ENCODE measurements around the gene RASL10A.
"Not testable (repeated sequence)": the region's sequence is repeated elsewhere in the genome, so short reads cannot be mapped to it uniquely, and the experiment has no call there.

The RASL10A gene, protein sequence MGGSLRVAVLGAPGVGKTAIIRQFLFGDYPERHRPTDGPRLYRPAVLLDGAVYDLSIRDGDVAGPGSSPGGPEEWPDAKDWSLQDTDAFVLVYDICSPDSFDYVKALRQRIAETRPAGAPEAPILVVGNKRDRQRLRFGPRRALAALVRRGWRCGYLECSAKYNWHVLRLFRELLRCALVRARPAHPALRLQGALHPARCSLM

DNA sequence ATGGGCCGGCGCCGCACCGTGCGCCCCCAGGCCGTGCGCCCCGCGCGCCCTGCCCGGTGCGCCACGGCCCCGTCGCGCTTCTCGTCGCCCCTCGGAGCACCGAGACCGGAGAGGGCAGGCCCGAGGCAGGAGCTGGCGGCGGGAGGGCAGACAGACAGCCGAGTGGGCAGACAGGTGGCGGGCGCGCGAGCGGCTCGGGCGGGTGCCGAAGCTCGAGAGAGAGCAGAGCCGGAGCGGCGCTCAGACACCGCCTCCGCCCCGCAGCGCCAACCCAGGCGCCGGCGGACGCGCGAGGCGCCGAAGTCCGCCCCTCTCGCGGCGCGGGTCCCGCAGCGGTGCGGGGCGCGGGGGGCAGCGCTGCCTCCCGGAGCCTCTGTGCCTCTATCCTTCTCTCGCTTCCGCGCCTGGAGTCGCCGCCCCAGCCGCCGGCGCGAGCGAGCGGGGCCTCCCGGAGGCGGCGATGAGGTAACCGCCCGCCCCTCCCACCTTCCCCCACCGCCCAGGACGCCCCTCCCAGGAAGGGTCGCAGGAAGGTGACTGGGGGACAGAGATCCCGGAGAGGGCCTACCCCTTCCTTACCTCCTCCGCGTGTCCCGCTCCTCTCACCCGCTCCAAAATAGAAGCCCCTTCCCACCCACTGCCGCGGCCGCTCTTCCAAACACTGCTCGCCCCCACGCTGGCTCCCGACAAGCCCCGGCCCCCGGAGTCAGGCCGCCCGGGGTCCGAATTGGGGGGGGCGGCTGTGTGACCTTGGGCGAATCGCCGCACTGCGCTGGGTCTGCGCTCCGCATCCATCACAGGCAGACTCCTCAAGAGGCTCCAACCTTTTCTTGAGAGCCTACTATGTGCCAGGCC is at the start of gene RASL10A:
Gene RASL10A (minus strand): TSS at position 412 of the 855 bp plus-strand sequence. CDS start 451 bp downstream, outside the sequence.
- no peak for DNase-seq (ENCODE audit: low read depth in 3 of 3)

DNA sequence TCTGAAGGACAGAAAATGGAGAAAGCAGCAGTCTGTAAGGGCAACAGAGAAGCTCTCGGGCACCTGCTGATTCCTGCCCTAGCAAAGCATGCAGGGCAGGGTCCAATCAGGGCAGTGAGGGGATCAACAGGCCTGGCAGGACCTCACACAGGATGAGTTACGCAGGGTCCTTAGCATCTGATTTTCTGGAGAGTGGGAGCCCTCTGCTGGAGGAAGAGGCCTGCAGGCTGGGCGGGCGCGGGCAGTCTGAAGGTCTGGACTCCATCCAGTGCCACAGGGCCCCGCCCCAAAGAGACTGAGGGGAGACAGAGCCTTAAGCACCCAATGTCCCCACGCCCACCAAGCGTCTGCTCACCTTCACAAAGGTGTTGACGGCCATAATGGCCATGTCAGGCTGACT is 44.0 kb upstream of the RASL10A start:
- no peak for DNase-seq (ENCODE audit: low read depth in 3 of 3)

DNA sequence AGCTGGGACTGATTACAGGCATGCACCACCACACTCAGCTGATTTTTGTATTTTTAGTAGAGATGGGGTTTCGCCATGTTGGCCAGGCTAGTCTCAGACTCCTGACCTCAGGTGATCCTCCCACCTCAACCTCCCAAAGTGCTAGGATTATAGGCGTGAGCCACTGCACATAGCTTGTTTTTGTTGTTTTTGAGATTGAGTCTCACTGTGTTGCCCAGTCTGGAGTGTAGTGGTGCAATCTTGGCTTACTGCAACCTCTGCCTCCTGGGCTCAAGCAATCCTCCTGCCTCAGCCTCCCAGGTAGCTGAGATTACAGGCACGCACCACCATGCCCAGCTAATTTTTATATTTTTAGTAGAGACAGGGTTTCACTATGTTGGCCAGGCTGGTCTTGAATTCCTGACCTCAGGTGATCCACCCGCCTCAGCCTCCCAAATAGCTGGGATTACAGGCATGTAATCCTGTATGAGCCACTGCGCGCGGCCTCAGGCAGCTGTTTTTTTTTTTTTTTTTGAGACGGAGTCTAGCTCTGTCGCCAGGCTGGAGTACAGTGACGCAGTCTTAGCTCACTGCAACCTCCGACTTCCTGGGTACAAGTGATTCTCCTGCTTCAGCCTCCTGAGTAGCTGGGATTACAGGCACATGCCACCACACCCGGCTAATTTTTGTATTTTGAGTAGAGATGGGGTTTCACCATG is 41.8 kb upstream of the RASL10A start:
- DNase-seq (ENCODE audit: low read depth in 3 of 3): not testable (repeated sequence)

DNA sequence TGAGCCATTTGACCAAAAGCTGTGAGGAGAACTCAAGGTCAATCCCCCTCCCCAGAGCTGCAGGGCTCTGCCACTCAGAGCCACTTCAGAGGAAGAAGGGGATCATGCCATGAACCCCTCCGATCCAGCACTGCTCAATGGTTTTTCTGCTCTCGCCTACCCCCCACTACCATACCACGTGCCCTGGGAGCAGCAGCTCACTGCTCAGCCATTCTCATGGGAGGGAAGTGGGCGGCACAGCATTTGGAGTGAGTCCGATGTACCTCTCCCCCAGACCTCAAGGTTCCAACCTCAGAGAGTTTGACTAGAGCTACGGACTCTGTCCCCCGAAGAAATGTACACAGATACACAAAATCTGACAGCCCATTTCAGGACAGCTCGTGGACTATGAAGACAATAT is 38.4 kb upstream of the RASL10A start:
- no peak for DNase-seq (ENCODE audit: low read depth in 3 of 3)

DNA sequence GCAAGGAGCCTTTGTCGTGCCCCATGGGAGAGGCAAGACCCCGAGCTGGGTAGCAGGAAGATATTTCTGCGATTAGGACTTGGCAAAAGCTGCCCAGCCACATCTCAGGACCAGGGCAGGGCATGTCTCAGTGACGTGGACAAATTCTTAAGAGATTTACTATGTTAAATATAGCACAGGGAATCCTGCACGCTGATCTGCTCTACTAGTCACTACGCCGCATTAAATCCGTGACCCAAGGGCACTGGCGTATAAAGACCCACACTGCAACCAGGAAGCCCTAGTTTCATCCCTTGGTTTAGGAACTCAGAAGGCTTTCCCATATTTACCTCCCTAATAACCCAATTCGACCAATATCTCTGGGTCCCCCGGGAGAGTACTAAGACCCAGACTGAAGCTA is 37.8 kb upstream of the RASL10A start:
- no peak for DNase-seq (ENCODE audit: low read depth in 3 of 3)

DNA sequence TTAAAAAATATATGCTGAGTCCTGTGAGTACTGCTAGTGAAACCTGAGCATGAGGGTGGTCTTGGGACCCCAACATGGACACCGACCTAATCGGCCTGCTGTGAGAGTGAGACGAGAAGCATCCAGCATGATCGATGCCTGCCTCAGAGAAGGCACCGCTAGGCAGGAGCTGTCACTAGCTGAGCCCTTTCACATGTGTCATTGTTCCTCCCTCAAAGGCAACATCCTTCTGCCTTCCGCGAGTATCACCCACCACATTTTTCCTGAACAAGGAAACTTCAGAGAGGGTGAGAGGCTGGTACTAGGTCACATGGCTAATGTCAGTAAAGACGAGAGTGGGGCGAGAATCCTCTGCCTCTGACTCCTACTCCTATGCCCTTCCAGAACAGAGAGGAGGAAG is 37.3 kb upstream of the RASL10A start:
- DNase-seq (ENCODE audit: low read depth in 3 of 3): no peak

DNA sequence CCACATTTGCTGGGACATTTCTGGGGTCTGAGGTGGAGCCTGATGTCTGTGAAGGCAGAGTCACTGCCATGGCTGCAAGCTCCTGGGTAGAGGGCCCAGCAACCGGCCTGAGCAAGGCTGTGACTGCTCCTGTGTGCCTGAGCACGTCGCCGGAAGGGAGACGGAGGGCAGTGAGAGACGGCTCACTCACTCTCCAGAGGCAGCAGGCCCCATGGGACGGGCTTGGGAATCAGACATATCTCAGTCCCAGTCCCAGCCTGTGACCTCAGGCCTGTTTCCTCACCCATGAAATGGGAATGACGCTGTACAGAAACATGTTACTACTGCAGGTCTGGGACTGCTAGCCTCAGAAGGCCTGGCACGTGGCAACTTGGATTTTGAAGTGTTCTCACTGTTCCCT is 36.4 kb upstream of the RASL10A start:
- no peak for DNase-seq (ENCODE audit: low read depth in 3 of 3)

DNA sequence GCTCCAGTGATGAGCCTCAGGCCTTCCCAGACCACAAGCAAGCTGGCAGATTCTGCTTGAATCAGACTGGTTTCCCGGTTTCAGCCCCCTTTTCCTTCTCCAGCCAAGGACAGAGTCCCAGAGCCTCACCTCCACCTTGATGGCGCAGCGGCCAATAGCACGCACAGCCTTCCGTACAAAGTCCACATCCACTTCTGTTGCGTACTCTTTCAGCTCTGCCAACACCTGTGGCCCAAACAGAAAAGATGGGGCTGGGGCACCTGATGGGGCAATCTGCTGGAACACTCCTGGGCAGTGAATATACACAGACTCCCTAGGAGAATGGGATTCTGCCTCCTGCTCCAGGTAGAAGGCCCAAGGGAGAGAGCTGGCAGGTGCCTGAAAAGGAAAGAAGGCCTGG is 35.5 kb upstream of the RASL10A start:
- DNase-seq (ENCODE audit: low read depth in 3 of 3): no peak

DNA sequence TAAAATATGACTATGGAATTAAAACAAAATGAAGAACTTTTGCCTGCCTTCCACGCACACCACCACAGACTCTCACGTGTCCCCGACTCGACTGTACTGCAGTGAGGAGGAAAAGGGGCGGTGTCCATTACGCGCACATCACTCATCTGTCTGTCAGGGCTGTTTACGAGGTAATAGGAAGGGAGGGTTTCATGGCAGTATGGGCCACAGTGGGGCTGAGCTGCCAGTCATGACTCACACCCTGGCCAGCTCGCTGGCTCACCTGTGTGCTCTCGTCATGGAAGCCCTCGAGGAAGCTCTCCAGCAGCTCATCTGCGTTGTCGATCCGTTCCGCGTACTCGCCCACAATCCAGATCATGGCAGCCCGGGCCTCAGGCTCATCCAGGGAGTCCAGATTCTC is 33.5 kb upstream of the RASL10A start:
- no peak for DNase-seq (ENCODE audit: low read depth in 3 of 3)

DNA sequence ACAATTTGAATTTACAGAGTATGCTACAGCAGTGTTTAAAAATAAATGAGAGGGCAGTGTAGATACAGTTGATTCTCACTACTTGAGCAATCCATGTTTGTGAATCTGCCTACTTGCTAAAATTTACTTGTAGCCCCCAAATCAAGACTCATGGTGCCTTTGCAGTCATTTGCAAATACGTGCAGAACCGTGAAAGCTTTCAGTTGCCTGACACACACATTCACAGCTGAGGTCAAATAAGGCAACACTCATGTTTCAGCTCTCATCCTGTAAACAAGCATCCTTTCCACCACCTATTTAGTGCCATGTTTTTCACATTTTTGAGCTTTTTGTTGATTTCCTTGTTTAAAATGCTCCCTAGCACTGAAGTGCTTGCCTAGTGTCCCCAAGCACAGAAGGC is 32.5 kb upstream of the RASL10A start:
- DNase-seq (ENCODE audit: low read depth in 3 of 3): no peak

DNA sequence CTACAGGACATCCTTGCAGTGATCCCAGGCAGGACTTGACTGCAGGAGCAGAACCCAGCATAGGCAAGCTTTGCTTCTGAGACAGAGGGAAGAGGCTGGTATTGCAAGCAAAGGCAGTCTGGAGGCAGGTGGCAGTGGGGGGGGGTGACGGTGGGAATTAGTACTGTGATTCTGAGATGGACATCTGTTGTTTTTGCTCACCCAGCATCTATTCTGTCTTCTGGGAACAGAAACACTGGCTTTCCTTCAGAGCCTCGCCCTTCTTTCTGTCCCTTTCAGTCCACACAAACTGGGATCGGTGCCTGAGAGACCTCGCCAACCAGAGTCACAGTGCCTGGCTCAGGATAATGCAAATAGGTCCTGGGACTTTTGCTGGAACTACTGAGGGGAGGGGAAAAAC is 31.2 kb upstream of the RASL10A start:
- no peak for DNase-seq (ENCODE audit: low read depth in 3 of 3)

DNA sequence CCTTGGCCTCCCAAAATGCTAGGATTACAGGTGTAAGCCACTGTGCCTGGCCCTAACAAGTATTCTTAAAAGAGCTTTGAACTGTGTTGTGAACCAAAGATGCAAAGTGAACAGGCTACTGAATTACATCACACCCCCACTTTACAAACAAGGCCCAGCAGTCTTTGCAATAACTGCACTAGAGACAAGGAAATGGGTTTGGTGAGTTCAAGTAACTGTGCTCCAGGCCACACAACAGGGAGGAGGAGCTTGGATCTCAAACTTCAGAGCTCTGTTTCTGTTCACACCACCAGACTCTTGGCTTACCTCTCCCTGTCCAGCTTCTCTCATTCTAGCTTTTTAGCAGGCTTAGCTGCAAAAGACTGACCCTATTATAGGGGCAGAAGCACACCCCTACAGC is 30.4 kb upstream of the RASL10A start:
- DNase-seq (ENCODE audit: low read depth in 3 of 3): no peak

DNA sequence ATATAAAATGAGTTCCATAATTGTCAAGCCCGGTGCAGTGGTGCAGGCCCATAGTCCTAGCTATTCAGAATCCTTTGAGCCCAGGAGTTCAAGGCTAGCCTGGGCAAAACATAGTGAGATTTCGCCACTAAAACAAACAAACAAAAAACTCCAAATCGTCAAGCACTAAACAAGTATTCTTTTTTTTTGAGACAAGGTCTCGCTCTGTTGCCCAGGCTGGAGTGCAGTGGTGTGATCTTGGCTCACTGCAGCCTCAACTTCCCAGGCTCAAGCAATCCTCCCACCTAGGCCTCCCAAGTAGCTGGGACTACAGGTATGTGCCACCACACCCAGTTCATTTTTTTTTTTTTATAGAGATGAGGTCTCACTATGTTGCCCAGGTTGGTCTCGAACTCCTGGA is 29.4 kb upstream of the RASL10A start:
- DNase-seq (ENCODE audit: low read depth in 3 of 3): not testable (repeated sequence)

DNA sequence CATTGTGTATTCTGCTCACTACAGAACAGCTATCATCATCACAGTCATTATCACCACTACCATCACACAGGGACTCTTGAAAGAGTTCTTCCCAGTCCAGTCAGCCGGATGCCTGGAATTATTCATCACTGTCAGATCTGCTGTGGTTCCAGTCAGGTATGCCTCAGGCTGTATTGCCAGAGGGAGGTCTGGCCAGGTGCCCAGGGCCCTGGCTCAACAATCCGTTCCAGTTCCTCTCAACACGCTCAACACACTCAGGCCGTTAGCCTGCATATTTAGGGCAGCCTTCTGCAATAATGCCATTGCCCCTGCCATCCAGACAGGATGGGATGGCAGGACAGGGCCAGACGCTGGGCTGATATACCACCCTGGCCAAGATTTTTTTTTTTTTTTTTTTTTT is 28.6 kb upstream of the RASL10A start:
- no peak for DNase-seq (ENCODE audit: low read depth in 3 of 3)

DNA sequence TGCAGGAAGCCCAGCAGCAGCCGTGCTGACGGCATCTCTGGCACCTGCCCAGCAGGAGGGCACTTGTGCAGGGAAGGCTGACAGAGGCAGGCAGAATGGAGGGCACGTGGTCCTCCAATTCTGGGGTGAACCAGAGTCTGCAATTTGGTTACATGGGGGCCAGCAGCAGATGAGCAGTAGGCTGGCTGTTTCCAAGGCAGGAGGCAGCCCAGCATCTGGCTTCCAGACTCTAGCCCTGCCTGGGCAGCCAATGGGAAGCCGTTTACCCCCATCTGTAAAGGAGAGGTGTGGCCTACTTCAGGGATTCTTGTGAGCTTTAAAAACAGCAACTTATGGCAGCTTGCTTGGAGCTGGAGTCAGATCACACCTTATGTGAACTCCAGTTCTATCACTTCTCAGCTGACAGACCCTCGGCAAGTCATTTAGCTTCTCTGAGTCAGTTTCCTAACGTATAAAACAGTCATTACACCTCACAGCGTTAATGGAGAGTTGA is 27.9 kb upstream of the RASL10A start:
- no peak for DNase-seq (ENCODE audit: low read depth in 3 of 3)

DNA sequence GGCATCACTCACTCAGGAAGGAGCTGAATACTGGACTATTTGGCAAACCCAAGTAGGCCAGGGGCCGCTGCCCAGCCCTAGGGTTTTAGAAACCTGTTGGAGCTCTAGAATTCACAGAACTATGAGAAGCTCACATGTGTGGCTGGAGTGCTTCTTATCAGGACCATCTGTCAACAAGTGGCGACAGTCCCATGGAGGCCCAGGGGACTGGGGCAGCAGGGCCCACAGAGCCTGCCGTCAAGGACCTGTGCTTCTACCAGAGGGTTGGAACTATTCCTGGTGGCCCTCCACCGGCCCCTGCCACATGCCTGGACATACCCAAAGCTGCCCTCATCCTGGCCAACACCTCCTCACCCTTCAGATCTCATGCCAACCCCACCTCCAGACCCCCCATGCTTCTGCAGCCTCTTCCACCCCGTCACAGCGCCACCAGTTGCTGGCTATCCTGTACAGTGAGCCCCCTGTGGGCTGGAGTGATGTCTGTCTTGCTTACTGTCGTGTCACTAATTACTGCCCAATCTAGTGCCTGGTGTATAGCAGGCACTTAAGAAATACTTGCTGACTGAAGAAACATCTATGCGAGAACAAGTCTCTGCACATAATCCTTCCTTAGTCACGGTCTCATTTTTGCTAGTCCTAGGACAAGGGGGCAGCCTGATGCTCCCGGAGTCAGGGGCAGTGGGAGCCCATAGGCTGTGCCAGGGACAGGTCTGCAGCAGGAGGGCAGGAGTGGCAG is 27.2 kb upstream of the RASL10A start:
- DNase-seq (ENCODE audit: low read depth in 3 of 3): no peak

DNA sequence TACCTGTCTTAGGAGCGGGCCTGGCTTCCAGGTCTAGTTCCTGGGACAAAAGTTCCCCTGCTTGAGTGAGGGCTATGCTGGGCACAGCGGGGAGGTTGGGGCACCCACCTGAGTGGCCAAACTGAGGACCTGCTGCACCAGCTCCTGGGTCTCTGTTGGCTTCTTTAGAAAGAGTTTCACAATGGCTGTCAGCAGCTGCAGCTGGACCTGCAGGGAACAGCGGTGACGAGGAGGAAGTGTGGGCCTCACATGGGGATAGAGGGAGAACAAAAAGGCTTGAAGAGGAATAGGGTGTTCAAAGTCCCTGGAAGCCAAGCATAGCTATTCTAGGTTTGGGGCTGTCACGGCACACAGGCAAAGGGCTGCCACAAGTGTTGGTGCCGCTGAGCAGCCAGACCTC is 26.7 kb upstream of the RASL10A start:
- no peak for DNase-seq (ENCODE audit: low read depth in 3 of 3)

DNA sequence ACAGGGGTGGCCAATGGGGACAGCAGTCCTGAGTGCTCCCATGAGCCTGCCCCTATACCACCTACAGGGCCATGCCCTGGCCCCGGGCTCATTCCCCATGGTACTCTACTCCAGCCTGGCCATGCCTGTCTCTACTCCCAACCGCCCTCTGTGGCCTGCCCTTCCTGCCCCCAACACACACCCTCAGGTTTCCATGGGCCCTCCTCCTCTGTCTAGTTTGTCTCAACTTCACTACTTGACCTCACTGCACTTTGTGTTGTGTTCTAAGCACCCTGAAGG is 26.3 kb upstream of the RASL10A start:
- DNase-seq (ENCODE audit: low read depth in 3 of 3): no peak

DNA sequence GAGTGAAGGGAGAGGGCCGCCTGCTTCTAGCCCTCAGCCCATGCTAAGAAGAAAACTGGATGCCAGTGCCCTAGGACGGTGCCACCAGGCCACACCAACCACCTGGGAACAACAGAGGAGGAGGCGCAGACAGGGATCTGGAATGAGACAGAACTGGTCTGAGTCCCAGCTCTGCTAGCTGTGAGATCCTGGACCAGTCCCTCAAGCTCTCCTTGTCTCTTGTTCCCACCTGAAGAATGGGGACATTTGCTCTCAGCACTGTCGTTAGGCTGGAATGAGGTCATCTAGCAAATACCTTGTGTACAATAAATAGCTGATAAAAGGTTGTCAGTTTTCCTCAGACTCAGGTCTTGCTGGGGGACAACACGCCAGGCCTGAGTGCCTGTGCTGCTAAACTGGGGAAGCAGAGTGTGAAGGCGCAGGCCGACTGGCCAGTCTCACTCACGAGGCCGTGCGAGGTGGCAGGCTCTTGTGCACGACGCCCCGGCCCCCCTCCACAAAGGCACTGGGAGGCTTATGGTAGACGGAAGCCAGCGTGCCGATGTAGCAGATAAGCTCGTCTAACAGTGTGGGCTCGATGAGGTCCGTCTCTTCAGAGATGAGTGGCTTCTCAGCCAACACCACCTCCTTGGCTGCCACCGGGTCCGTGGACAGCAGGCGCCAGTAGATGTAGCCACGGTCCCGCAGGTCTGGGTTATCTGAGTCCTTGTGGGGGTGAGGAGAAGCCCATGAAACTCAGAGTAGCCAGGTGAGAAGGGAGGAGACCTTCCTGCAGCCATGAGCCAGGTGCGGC is 25.8 kb upstream of the RASL10A start:
- DNase-seq (ENCODE audit: low read depth in 3 of 3): no peak

DNA sequence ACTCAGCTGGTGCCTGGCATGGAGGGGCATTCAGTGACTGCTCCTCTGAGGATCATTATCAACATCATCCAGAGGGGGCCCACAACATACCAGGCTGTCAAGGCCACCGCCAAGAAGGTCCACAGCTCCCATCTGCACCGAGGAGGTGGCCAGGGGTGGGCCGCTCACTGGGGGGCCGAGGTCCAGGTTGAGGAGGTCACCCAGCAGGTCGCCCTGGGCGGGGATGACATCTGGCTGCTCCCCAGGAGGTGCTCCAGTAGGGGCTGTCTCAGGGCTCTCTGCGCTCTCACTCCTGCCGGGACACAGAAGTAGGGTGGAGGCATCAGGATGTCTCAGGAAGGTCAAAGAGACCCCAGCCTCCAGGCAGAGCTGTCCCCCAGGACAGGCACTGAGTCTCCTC is 25.1 kb upstream of the RASL10A start:
- no peak for DNase-seq (ENCODE audit: low read depth in 3 of 3)
